ES-I3 (cell line): ENCODE data around the gene DUOX1.

Source experiments
- H3K36me3 ChIP-seq: 2 replicates; pipeline ENCODE4 v1.6.1; 2013; ENCODE audit warnings: mild to moderate bottlenecking, low read length, control low read depth, moderate library complexity; ENCODE audit not compliant: insufficient read depth
- H3K4me1 ChIP-seq: 2 replicates; pipeline ENCODE4 v1.6.1; 2013; ENCODE audit warnings: mild to moderate bottlenecking, control low read depth, low read length; ENCODE audit not compliant: insufficient read depth
- H3K9ac ChIP-seq: 2 replicates; pipeline ENCODE4 v1.6.1; 2013; ENCODE audit warnings: low read depth, mild to moderate bottlenecking, low read length, moderate library complexity
- H3K9me3 ChIP-seq: 2 replicates; pipeline ENCODE4 v1.6.1; 2013; ENCODE audit warnings: mild to moderate bottlenecking, low read length, moderate library complexity; ENCODE audit not compliant: control insufficient read depth, insufficient read depth

The DUOX1 gene

GRCh38 chr15:45185903-45186770, 56.3 kb downstream of the DUOX1 start:
- Histone ChIP-seq H3K9me3 (no peaks in the 10 kb centered on the region), H3K9ac (peak overlapping the region; percentile 77), H3K36me3 (no peaks in the 10 kb centered on the region), H3K4me1 (peaks cover 29% of the 10 kb centered on the region)

- H3K36me3 ChIP-seq, result no peaks in the 10 kb centered on the region
- H3K9me3 ChIP-seq, result no peaks in the 10 kb centered on the region
- peak overlapping the region; percentile 77 for H3K9ac ChIP-seq
- H3K4me1 ChIP-seq, result peaks cover 22% of the 10 kb centered on the region
Observed at GRCh38 chr15:45186771-45187577, 57.2 kb downstream of the DUOX1 start.

- Histone ChIP-seq H3K9me3 (no peaks in the 10 kb centered on the region), H3K9ac (peak overlapping the region; percentile 77; the same call in 1 of the 2 replicates), H3K4me1 (peaks cover 21% of the 10 kb centered on the region), H3K36me3 (no peaks in the 10 kb centered on the region)
Observed at GRCh38 chr15:45187578-45187893, 57.7 kb downstream of the DUOX1 start.

DNA sequence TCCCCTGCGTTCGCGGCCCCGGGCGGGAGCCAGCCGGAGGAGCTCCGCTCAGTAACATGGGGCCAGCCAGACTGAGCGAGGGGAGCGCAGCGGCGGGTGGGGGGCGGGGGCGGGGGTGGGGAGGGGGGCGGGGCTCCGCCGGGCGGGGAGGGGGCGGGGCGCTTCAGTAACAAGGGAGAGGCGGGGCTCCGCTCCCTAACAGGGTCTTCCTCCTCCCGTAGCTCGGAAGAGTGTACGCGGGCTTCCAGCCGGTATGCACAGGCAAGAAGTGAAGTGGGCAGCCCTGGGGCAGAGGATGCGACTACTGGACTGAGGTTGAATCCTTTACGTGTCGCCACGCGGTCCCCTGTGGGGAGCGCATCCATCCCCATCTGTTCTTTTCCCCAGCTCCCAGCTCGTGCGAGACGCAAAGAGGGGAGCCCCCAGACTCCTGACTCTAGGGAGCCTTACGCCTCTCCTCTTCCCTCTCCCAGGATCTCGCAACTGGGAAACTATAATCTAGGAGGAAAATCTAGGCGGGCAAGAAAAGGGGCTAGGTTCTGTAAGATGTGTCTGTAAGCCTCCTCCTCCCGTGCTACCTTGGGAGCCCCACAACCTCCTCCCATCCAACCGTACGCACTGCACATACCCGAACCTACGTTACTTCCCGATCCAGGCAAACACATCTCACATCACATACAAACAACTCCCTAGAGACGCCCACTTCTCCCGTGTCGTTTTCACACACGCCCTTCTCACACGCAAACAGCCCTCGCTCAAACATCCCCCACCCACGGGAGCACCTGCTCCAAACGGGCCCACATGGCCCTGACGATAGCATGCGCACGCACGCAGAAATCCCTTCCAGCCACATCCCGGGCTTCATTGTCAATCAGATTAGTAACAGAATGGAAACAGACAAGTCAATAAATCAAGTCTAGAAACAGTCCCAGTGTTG, 58.4 kb downstream of the DUOX1 start, which contains the start of gene SHF:
SHF (minus strand) TSS at position 73 of the 937 bp plus-strand sequence; CDS start at position 58, 15 bp downstream.
- Histone ChIP-seq H3K36me3 (no peaks in the 10 kb centered on the region), H3K9me3 (no peaks in the 10 kb centered on the region), H3K4me1 (peaks cover 16% of the 10 kb centered on the region), H3K9ac (peak within 1 kb of the TSS; percentile 77)

DNA sequence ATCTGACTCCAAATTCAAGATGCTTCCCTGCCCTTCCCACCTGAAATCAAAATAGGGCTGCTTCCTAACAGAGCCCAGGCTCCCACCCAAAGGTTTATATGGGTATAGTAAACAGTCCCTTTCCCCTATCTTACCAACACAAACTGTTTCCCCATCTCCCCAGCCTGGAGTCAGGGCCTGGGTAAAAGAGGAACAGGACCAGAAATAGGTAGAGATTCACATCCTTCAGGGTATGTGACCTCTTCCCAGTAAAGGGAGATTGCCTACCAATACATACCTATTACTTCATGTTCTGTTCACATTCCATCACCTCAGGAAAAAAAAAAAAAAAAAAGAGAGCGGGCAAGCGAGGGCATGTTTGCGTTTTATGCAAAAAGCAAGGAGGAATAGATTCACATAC, 67.7 kb downstream of the DUOX1 start:
- H3K36me3 ChIP-seq, result no peaks in the 10 kb centered on the region
- no peaks in the 10 kb centered on the region for H3K9me3 ChIP-seq
- H3K9ac ChIP-seq, result peak overlapping the region; percentile 68; the same call in 1 of the 2 replicates
- H3K4me1 ChIP-seq, result 0 out of 2 replicates have a peak, but pooled peaks cover 4% of the 10 kb centered on the region

DNA sequence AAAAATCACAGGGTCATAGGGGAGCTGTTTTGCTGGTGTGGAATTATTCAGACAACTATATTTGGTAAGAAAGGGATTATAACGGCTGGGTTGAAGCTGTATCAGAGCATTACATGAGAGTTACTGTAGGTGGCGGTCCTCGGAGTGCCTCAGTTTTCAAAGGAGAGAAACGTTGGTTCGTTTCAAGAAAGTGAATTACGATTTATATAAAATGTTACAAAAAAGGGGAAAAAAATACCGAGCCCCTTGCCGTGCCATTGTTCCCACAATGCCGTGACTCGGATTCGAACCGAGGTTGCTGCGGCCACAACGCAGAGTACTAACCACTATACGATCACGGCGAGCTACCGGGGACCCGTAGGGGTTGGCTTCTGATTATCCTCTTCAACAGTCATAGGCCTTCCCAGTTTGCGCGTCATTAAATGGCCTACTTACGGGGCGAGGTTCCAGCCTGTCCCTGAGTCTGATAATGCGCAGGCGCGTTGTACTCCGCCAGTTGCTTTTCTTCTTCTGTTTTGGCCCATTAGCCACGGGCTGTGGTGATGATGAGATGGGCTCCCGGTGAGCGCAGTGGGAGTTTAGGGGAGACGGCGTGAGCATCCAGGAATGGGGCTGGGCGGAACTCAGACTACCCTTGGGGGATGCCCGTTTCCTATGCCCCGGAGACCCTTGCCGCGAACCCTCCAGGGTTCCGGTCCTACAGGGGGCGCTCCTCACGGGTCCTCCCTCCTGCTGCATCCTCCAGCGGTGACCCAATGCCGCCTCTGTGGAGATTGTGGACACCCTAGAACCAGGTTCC, 68.7 kb downstream of the DUOX1 start:
- Histone ChIP-seq H3K9me3 (no peaks in the 10 kb centered on the region), H3K9ac (peak overlapping the region; percentile 96), H3K4me1 (0 out of 2 replicates have a peak, but pooled peaks cover 4% of the 10 kb centered on the region), H3K36me3 (no peaks in the 10 kb centered on the region)

- Histone ChIP-seq H3K36me3 (no peaks in the 10 kb centered on the region), H3K4me1 (0 out of 2 replicates have a peak, but pooled peaks cover 4% of the 10 kb centered on the region), H3K9ac (peak overlapping the region; percentile 96), H3K9me3 (no peaks in the 10 kb centered on the region)
Observed at GRCh38 chr15:45199136-45199810, 69.5 kb downstream of the DUOX1 start.

DNA sequence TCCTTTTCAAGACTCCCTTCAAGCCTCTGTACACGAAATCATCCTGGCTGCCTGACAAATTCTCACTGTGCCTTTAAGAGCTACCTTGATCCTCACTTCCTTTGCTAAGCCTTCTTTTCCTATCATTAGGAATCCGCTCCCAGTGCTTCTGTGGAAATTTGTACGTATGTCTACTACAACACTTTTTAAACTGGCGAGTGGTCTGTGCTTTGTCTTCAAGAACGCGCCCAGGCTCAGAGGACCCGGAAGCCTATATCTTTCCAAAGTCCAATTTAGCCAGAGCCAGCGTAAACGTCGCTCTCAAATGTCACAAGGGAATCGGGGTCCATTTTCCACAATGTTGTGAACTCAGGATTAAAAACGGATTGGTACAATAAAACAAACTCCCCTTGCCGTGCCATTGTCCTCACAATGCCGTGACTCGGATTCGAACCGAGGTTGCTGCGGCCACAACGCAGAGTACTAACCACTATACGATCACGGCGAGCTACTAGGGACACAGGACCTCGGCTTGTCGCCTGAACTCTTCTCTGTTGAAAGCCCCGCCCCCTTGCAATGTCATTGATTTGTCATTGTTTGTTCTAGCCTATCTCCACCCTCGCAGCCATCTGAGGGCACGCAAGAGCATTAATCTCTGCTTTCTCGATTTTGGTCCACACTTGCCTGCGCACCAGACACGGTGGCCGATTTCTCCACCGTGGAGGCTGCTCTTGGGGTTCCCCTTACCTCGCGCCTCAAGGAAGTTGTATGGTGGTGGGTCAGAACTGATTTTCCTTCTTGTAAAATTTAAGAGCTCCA, 70.4 kb downstream of the DUOX1 start:
- Histone ChIP-seq H3K9ac (peak overlapping the region; percentile 96), H3K9me3 (no peaks in the 10 kb centered on the region)

GRCh38 chr15:45200799-45201556, 71.2 kb downstream of the DUOX1 start:
- Histone ChIP-seq H3K36me3 (no peaks in the 10 kb centered on the region), H3K9ac (peak overlapping the region; percentile 96), H3K9me3 (no peaks in the 10 kb centered on the region), H3K4me1 (0 out of 2 replicates have a peak, but pooled peaks cover 4% of the 10 kb centered on the region)

More for the DNA sequence above, 70.4 kb downstream of the DUOX1 start:
- H3K36me3 ChIP-seq, result no peaks in the 10 kb centered on the region
- 0 out of 2 replicates have a peak, but pooled peaks cover 4% of the 10 kb centered on the region for H3K4me1 ChIP-seq

- H3K9ac ChIP-seq, result no peak overlapping the region
- no peaks in the 10 kb centered on the region for H3K9me3 ChIP-seq
Observed at GRCh38 chr15:45201557-45201859, 71.7 kb downstream of the DUOX1 start.

DNA sequence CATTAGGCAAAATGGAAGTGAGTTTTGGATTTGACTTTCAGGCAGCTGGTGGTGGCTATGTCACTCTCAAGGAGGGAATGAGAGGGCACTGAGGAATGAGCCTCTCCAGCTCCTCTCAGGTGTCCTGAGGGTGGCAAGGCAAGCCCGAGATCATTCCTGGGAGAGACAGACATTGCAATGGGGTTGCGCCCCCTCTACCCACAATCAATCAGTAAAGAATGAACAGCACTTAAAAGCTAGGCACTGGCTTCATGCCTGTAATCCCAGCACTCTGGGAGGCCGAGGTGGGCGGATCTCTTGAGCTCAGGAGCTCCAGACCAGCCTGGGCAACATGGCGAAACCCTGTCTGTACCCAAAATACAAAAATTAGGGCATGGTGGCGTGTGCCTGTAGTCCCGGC, 72.1 kb downstream of the DUOX1 start:
- Histone ChIP-seq H3K4me1 (0 out of 2 replicates have a peak, but pooled peaks cover 4% of the 10 kb centered on the region), H3K9ac (no peak overlapping the region)

More at GRCh38 chr15:45201557-45201859, 71.7 kb downstream of the DUOX1 start:
- Histone ChIP-seq H3K4me1 (0 out of 2 replicates have a peak, but pooled peaks cover 4% of the 10 kb centered on the region), H3K36me3 (no peaks in the 10 kb centered on the region)

GRCh38 chr15:45203182-45203581, 73.4 kb downstream of the DUOX1 start:
- Histone ChIP-seq H3K9me3 (no peaks in the 10 kb centered on the region), H3K4me1 (0 out of 2 replicates have a peak, but pooled peaks cover 4% of the 10 kb centered on the region), H3K9ac (no peak overlapping the region), H3K36me3 (no peaks in the 10 kb centered on the region)

More for the DNA sequence above, 72.1 kb downstream of the DUOX1 start:
- Histone ChIP-seq H3K36me3 (no peaks in the 10 kb centered on the region), H3K9me3 (no peaks in the 10 kb centered on the region)
